H54 (cell line): ENCODE data around the gene PPP2R5C.

Experiments used
- DNase-seq: peaks from one replicate; pipeline ENCODE4 v3.0.0; 2011; ENCODE audit warnings: low spot score, mixed read lengths; ENCODE audit not compliant: insufficient read length
- FAIRE-seq: peaks from 3 replicates; lab custom pipeline; 2011; peaks lifted over from hg19 to GRCh38; lab: Jason Lieb, UNC
- POLR2A ChIP-seq: IDR thresholded peaks from 2 replicates; pipeline ENCODE4 v1.6.1; 2011; ENCODE audit warnings: low read depth, mild to moderate bottlenecking, low read length

PPP2R5C gene

GRCh38 chr14:101851183-101851582 lies 89.7 kb downstream of the PPP2R5C start:
- no peak for FAIRE-seq
- no peak for TF ChIP-seq POLR2A
- DNase-seq: no peak

GRCh38 chr14:101851736-101852405 lies 90.4 kb downstream of the PPP2R5C start:
- TF ChIP-seq POLR2A: no peak
- FAIRE-seq (no peak), DNase-seq (no peak)

- DNase-seq (no peak), FAIRE-seq (no peak)
- TF ChIP-seq POLR2A: no peak
These were observed 91.3 kb downstream of the PPP2R5C start for GRCh38 chr14:101852785-101853184.

- FAIRE-seq (no peak), DNase-seq (no peak)
- TF ChIP-seq POLR2A: no peak
These were observed 92.0 kb downstream of the PPP2R5C start for GRCh38 chr14:101853455-101854018.

- DNase-seq (no peak), FAIRE-seq (peak; percentile 81)
- TF ChIP-seq POLR2A: no peak
These were observed 92.9 kb downstream of the PPP2R5C start for GRCh38 chr14:101854366-101854765.

GRCh38 chr14:101855958-101856357 lies 94.4 kb downstream of the PPP2R5C start:
- peak; percentile 89 for FAIRE-seq
- TF ChIP-seq POLR2A: no peak
- no peak for DNase-seq

GRCh38 chr14:101856536-101856935 lies 95.0 kb downstream of the PPP2R5C start:
- DNase-seq: no peak
- no peak for TF ChIP-seq POLR2A
- FAIRE-seq: peak; percentile 41

- TF ChIP-seq POLR2A: no peak
- peak; percentile 55 for FAIRE-seq
- no peak for DNase-seq
These were observed 95.7 kb downstream of the PPP2R5C start for GRCh38 chr14:101857226-101857625.

- DNase-seq: no peak
- TF ChIP-seq POLR2A: no peak
- no peak for FAIRE-seq
These were observed 97.5 kb downstream of the PPP2R5C start for GRCh38 chr14:101858791-101859537.

- TF ChIP-seq POLR2A: no peak
- no peak for FAIRE-seq
- DNase-seq: no peak
These were observed 98.0 kb downstream of the PPP2R5C start for GRCh38 chr14:101859538-101859902.

- no peak for DNase-seq
- no peak for FAIRE-seq
- TF ChIP-seq POLR2A: no peak
These were observed 98.4 kb downstream of the PPP2R5C start for GRCh38 chr14:101859958-101860357.

GRCh38 chr14:101861464-101861863 lies 100.0 kb downstream of the PPP2R5C start:
- FAIRE-seq: no peak
- no peak for DNase-seq
- TF ChIP-seq POLR2A: no peak

GRCh38 chr14:101862177-101862576 lies 100.7 kb downstream of the PPP2R5C start:
- FAIRE-seq (peak; percentile 75), DNase-seq (peak; percentile 32)
- TF ChIP-seq POLR2A: no peak

GRCh38 chr14:101862711-101863110 lies 101.2 kb downstream of the PPP2R5C start:
- DNase-seq (no peak), FAIRE-seq (no peak)
- no peak for TF ChIP-seq POLR2A
